Endothelial cell of umbilical vein (primary cell): ENCODE results near the gene HBE1.

Source experiments
- EZH2 ChIP-seq: IDR thresholded peaks from 2 replicates; pipeline ENCODE4 v1.6.1; 2012; ENCODE audit warnings: borderline replicate concordance, low read depth, mild to moderate bottlenecking, moderate library complexity, low read length, inconsistent platforms; ENCODE audit not compliant: severe bottlenecking
- FOS ChIP-seq: IDR thresholded peaks from 2 replicates; pipeline ENCODE4 v1.6.1; 2011; ENCODE audit warnings: mild to moderate bottlenecking, low read length, moderate library complexity, borderline replicate concordance; ENCODE audit not compliant: insufficient read depth
- GATA2 ChIP-seq: IDR thresholded peaks from 2 replicates; pipeline ENCODE4 v1.7.0; 2011; ENCODE audit warnings: low read depth, mild to moderate bottlenecking, moderate library complexity, mixed read lengths, low read length; ENCODE audit not compliant: insufficient read length, insufficient read depth
- JUN ChIP-seq: IDR thresholded peaks from 2 replicates; pipeline ENCODE4 v1.6.1; 2011; ENCODE audit warnings: borderline replicate concordance, low read depth; ENCODE audit not compliant: insufficient read length, insufficient read depth
- MYC ChIP-seq: IDR thresholded peaks from one replicate; pipeline ENCODE4 v1.6.1; 2011; ENCODE audit warnings: mild to moderate bottlenecking, low read depth, low read length
- POLR2A ChIP-seq: IDR thresholded peaks from 2 replicates; pipeline ENCODE4 v1.6.1; 2012; ENCODE audit warnings: low read depth, mild to moderate bottlenecking, control low read depth, low read length
- POLR2AphosphoS5 ChIP-seq: IDR thresholded peaks from 2 replicates; pipeline ENCODE4 v1.6.1; 2012; ENCODE audit warnings: low read depth, mild to moderate bottlenecking, control low read depth, low read length, moderate library complexity; ENCODE audit not compliant: insufficient read depth
- TF ChIP-seq, protein P1 (sequence below), 2 donors: IDR thresholded peaks; 1 replicate in 1 of 2; 2 replicates in 1 of 2; pipeline ENCODE4 v1.5.1; 2011; ENCODE audit warnings: low read length in 2 of 2, mild to moderate bottlenecking in 2 of 2, moderate library complexity in 2 of 2, control low read depth in 1 of 2, inconsistent platforms in 1 of 2, low read depth in 1 of 2; ENCODE audit not compliant: insufficient read depth in 1 of 2; ENCODE audit errors: extremely low read depth in 1 of 2
- TF ChIP-seq, protein P2 (sequence below): IDR thresholded peaks from 2 replicates; pipeline ENCODE4 v1.6.1; 2011; ENCODE audit not compliant: insufficient read depth, insufficient read length

DNA sequence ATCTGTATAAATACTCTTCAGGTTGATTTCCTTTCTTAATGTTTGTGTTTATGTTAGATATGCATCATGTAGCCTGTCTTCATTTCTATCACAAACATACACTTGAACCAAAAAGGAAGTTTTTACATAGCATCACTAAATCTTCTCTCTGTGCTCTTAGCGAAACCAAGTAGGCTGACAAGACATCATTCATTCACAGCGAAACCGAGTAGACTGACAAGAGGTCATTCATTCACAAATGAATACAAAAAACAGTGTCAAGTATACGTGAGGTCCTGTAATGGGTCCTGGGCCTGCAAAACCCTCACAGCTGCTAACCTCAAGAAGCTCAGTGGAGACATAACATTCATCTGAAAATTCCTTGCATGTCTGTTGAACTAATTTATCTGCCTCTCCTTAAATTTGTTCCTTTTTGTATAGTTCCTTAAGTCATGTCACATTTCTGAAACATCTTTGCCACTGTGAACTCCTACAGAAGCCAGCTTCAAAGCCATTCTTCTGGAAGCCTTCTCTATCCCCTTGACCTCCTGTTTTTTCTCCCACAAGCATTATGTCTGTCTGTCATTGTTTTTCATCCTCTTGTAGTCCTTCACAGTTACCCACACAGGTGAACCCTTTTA lies 9.8 kb upstream of the HBE1 start:
- TF ChIP-seq, protein P1, sequence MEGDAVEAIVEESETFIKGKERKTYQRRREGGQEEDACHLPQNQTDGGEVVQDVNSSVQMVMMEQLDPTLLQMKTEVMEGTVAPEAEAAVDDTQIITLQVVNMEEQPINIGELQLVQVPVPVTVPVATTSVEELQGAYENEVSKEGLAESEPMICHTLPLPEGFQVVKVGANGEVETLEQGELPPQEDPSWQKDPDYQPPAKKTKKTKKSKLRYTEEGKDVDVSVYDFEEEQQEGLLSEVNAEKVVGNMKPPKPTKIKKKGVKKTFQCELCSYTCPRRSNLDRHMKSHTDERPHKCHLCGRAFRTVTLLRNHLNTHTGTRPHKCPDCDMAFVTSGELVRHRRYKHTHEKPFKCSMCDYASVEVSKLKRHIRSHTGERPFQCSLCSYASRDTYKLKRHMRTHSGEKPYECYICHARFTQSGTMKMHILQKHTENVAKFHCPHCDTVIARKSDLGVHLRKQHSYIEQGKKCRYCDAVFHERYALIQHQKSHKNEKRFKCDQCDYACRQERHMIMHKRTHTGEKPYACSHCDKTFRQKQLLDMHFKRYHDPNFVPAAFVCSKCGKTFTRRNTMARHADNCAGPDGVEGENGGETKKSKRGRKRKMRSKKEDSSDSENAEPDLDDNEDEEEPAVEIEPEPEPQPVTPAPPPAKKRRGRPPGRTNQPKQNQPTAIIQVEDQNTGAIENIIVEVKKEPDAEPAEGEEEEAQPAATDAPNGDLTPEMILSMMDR (IDR thresholded peaks at IDR 0.05; ENCODE audit: extremely low read depth in 1 of 2, insufficient read depth in 1 of 2, low read depth in 1 of 2, low read length in 2 of 2): no peak
- no peak for TF ChIP-seq EZH2
- TF ChIP-seq POLR2A: no peak
- no peak for TF ChIP-seq POLR2AphosphoS5
- TF ChIP-seq MYC: no peak
- TF ChIP-seq, protein P2, sequence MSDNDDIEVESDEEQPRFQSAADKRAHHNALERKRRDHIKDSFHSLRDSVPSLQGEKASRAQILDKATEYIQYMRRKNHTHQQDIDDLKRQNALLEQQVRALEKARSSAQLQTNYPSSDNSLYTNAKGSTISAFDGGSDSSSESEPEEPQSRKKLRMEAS: no peak
- no peak for TF ChIP-seq JUN
- no peak for TF ChIP-seq FOS
- TF ChIP-seq GATA2: no peak
